NCI-H1930 (cell line): Measurements from ENCODE around the gene FAM81A.
"Not testable (repeated sequence)": the region's sequence is repeated elsewhere in the genome, so short reads cannot be mapped to it uniquely, and the experiment has no call there.

Experiments used
- DNase-seq, 2 experiments: peaks; one replicate each; lab custom pipeline; 2025; lab: John Stamatoyannopoulos, UW

FAM81A gene

GRCh38 chr15:59489485-59489884, 51.5 kb downstream of the FAM81A start:
- not testable (repeated sequence) for DNase-seq

- DNase-seq, result no peak
Measured at GRCh38 chr15:59491062-59491461, 53.1 kb downstream of the FAM81A start.

- DNase-seq, result peak; percentile 1 to 13
Measured at GRCh38 chr15:59492389-59493377, 54.7 kb downstream of the FAM81A start.

GRCh38 chr15:59501597-59501996, 63.6 kb downstream of the FAM81A start:
- DNase-seq, result peak in 1 of 2 experiments; percentile 6

GRCh38 chr15:59515190-59515589, 77.2 kb downstream of the FAM81A start:
- no peak for DNase-seq

GRCh38 chr15:59516655-59517461, 78.9 kb downstream of the FAM81A start:
- DNase-seq, result no peak

- no peak for DNase-seq
Measured at GRCh38 chr15:59519329-59519728, 81.3 kb downstream of the FAM81A start.

GRCh38 chr15:59521443-59521842, 83.5 kb downstream of the FAM81A start:
- no peak for DNase-seq

- no peak for DNase-seq
Measured at GRCh38 chr15:59522988-59523461, 85.0 kb downstream of the FAM81A start.

- DNase-seq, result no peak
Measured at GRCh38 chr15:59523702-59524101, 85.7 kb downstream of the FAM81A start.

- DNase-seq, result no peak
Measured at GRCh38 chr15:59524331-59524731, 86.3 kb downstream of the FAM81A start.

GRCh38 chr15:59526466-59526865, 88.5 kb downstream of the FAM81A start:
- not testable (repeated sequence) for DNase-seq

GRCh38 chr15:59528429-59528828, 90.4 kb downstream of the FAM81A start:
- DNase-seq, result no peak

GRCh38 chr15:59528961-59529402, 91.0 kb downstream of the FAM81A start:
- DNase-seq, result peak; percentile 48 to 73

GRCh38 chr15:59531066-59531675, 93.2 kb downstream of the FAM81A start:
- DNase-seq, result no peak

GRCh38 chr15:59532770-59533379, 94.9 kb downstream of the FAM81A start:
- DNase-seq, result peak in 1 of 2 experiments; percentile 2

- no peak for DNase-seq
Measured at GRCh38 chr15:59536553-59536952, 98.6 kb downstream of the FAM81A start.

GRCh38 chr15:59537403-59537802, 99.4 kb downstream of the FAM81A start:
- no peak for DNase-seq

GRCh38 chr15:59538494-59538893, 100.5 kb downstream of the FAM81A start:
- no peak for DNase-seq

- DNase-seq, result no peak
Measured at GRCh38 chr15:59539799-59540198, 101.8 kb downstream of the FAM81A start.

- no peak for DNase-seq
Measured at GRCh38 chr15:59540654-59541053, 102.7 kb downstream of the FAM81A start.

GRCh38 chr15:59541750-59542149, 103.8 kb downstream of the FAM81A start:
- no peak for DNase-seq
